HT-29 (cell line): ENCODE data around the gene ZNF518A. TPM values are rescaled to one million over a fixed set of nuclear protein-coding genes. Genes with fewer than 3 reads are reported as not detected.
A peak's percentile ranks its signal among the peaks of the same experiment; 100 is the strongest.

Experiments used
- DNase-seq: peaks from one replicate; pipeline ENCODE4 v3.0.0-alpha.2; 2015; ENCODE audit warnings: low spot score
- total RNA-seq: library from RNA; depleted of rRNA; stranded (reverse); fragments of >200 nt; shearing (Covaris generic); gene quantifications from 2 replicates; pipeline ENCODE4 v1.2.3, GENCODE V29; 2014; rRNA removed

ZNF518A gene, protein sequence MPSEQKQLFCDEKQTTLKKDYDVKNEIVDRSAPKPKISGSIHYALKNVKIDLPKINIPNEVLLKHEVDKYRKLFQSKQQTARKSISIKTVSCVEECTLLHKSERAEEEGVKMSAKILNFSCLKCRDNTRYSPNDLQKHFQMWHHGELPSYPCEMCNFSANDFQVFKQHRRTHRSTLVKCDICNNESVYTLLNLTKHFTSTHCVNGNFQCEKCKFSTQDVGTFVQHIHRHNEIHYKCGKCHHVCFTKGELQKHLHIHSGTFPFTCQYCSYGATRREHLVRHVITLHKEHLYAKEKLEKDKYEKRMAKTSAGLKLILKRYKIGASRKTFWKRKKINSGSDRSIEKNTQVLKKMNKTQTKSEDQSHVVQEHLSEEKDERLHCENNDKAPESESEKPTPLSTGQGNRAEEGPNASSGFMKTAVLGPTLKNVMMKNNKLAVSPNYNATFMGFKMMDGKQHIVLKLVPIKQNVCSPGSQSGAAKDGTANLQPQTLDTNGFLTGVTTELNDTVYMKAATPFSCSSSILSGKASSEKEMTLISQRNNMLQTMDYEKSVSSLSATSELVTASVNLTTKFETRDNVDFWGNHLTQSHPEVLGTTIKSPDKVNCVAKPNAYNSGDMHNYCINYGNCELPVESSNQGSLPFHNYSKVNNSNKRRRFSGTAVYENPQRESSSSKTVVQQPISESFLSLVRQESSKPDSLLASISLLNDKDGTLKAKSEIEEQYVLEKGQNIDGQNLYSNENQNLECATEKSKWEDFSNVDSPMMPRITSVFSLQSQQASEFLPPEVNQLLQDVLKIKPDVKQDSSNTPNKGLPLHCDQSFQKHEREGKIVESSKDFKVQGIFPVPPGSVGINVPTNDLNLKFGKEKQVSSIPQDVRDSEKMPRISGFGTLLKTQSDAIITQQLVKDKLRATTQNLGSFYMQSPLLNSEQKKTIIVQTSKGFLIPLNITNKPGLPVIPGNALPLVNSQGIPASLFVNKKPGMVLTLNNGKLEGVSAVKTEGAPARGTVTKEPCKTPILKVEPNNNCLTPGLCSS (N-terminal part only)
- total RNA-seq: 18.0 and 20.0 TPM in 2 replicates

DNA sequence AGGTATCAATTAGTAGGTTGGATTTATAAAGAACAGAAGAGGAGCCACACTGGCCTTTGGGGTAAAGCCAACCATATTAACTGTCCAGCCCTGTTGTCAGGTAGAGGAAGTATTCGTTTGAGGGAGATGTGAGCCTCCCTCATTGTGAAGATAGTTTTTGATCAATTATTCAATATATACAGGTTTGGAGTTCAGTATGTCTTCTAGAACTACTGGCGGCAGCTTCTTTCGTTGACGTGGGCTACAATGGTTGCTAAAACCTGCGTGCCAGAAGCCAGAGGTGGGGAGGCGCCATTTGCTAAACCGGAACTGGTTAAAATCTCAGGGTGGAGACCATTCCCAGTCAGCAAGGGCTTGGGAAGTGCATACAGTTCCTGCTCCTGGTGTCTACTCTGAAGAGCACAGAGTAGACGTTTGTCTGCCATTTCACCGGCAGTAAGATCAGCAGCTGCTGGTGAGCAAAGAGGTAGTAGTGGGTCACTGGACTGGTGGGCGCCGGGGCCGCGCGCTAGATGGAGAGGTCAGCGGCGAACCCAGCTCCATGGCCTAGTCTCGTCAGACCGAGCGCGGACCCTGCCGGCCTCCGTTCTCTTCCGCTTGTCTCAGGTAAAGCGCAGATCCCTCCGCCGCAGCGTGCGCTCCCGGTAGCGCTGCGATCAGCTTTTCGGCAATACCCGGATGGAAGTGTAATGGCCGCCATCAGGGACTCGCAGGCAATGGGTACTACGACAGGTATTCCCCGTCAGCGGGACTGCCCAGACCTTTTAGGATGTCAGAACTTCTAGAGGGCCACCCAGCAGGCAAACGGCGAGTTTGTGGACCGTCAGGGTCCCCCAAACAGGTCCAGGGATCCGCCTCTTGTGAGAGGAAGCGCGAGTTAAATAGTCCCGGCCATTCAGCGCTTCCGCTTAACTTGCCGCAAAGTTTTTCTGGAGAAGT lies at the start of gene ZNF518A:
Gene ZNF518A, plus strand, starts transcription at position 911 of the 939 bp plus-strand sequence. CDS start 26,026 bp downstream, outside the sequence.
- peak; percentile 96 for DNase-seq

DNA sequence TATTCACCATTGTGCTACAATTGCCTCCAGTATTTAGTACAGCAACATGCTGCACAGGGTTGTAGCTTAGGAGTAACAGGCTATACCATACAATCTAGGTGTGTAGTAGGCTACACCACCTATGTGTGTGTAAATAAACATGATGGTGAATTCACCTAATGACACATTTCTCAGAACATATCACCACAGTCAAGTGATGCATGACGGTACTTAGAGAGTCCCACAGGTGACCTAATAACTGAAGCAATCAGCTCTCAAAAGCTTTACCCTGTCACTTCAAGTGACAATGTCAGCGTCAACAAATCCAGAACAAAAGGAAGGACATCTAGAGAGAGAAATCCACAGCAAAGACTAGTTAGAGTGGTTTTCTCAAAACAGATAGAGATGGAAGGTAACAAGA lies 47.9 kb upstream of the ZNF518A start:
- DNase-seq: no peak

DNA sequence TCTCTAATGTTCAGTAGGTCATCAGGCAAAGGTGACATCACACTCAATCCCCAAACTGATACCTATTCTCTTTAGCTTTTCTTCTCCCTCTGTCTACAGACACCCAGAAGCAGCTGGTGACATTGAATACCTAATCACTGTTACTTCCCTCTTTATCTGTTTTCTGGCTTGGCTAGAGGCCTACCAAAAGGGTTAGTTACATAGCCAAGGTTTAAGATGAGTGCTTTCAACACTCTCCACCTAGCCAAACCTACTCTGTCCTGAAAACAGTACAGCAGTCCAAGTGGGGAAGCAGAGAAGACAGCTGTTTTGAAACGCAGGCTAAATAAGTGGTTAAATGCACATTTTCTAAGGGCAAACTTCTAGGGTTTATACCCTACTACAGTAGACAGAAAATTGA lies 47.3 kb upstream of the ZNF518A start:
- DNase-seq: no peak

DNA sequence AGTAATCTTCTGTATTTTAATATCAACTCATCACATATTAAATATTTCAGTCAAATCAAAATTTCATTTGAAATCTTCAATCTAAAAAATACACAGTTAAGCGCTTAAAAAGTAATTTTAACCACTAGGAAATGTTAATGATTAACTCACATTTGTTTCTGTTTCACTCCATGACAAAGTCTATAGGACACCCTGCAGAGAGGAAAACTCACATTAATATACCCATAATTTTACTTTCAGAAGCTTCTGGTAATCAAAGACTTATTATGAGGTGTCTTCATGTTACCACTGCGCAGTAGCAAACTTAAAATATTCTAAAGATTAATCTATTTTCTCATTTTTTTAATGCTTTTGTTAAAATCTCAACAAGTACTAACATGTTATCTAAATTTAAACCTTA lies 41.0 kb upstream of the ZNF518A start:
- DNase-seq: peak; percentile 65

DNA sequence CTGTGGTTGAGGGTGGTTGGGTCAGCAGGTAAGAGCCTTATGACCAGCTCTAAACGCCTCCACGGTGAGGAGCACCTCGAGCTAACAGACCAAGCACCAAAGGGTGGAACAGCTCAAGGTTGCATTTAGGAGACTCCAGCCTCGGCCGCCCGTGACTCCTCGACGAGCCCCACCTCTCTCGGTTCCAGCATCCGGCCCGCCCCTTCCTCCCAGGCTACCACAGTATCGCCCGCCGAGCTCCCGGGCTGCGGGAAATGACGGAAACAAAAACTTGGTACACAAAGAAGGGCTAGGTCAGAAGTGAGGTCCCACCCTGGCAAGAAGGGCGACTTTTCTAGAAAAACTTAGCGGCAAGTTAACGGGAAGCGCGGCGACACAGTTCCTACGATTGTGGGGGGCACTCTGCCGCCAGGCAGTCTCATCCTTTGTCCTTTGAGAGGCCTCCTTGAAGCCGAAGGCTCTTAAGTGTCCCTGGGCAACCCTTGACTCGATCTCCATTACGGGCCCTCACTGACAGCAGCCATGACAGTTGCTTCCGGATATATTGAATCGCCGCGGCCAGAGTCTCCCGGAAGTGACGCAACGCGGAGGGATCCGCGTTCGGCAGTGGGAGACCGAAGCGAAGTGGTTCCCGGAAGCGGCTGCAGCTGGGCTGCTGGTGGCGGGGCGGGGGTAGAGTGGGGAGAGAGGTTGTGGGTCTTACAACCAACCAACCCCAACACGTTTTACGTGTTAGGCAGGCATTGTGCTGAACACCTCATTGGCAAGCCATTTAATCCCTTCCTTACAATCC lies 40.2 kb upstream of the ZNF518A start:
- DNase-seq: peak; percentile 95

DNA sequence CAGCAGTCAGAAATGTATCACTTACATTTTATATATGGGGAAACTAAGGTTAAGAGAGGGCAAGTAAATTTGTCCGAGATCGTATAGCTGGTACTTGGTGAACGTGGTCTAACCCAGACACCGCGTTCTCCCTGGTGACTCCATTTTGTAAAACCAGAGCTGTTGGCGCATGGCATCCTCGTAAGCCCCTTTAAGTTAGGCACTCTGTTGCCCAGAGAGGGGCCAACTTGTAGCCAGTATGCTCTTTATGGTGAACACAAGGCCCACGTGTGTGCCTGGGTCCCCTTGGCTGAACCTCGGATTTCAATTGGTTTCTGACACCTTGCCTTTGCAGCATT lies 39.7 kb upstream of the ZNF518A start:
- no peak for DNase-seq

DNA sequence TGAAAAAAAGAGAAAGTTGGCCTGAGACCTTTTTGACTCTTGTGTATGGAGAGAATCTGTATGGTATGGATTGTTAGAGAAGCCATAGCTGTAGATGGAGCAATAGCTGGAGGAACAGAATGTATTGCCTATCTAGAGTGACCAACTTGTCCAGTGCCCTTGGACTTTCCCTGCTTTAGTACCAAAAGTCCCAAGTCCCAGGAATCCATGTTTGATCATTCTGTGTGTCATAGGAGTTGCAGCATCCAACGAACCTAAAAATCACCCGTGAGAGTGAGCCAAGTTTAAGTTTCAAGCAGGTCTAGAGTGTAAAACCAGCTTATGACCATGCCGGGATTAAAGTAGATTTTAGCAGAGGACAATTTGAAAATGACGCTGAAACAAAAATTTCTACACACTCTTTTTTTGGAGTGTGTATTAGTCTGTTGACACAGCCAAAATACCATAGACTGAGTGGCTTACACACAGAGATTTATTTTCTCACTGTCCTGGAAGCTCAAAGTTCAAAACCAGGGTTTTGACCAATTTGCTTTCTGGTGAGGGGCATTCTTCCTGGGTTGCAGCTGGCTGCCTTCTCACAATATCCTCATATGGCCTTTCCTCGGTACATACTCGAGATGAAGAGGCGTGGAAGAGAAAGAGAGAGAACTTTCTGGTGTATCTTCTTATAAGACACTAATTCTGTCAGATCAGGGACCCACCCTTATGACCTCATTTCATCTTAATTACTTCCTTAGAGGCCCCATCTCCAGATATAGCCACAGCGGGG lies 36.9 kb upstream of the ZNF518A start:
- DNase-seq: no peak

DNA sequence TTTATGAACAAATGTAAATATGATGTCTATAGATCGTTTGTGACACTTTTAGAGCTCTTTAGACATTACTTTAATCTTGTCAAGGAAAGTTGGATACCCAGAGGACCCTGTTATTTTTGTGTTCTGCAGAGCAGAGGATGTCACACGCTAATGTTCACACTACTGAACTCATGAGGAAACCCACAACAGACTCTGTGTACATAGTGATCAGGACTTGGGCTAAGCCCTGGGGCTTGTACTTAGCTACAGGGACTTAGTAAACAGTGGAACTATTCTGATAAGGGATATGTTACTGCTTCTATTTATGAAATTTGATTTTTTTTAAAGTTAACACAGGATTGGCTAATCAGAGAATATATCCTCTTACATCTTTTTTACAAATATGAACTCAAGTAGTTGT lies 36.1 kb upstream of the ZNF518A start:
- no peak for DNase-seq

DNA sequence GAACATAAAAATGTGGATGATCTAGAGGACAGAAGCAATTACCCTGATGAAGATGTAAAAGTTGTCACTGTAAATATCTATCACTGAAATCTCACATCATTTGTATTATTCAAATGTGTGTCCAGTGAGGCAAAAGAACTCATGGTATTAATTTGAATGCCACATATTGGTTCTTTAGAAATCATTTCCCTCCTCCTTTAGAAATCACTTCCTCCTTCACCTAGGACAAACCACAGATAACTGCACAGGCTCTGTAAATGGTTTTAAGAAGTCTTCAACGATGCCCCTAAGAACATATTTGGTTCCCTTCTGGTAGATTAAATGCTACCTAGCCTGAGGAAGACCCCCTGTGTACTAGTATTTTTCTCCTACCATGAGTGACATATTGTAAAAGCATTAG lies 33.1 kb upstream of the ZNF518A start:
- DNase-seq: no peak

DNA sequence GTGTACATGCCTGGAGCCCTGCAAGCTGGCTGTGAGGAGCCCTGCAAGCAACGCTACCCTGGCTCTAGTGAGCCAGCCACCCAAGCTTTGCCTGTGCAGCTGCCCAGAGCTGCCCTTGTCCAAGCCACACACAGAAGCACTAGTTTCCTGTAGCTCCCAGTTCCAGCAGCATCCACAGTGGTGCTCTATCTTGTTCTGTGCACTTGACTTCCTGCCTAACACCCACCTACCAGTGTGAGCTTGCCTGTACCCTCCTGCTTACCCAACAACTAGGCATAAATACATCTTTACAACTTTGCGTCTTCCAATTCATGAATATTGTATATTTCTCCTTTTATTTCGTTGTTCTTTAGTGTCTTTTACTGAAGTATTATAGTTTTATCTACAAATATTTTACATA lies 32.2 kb upstream of the ZNF518A start:
- no peak for DNase-seq

DNA sequence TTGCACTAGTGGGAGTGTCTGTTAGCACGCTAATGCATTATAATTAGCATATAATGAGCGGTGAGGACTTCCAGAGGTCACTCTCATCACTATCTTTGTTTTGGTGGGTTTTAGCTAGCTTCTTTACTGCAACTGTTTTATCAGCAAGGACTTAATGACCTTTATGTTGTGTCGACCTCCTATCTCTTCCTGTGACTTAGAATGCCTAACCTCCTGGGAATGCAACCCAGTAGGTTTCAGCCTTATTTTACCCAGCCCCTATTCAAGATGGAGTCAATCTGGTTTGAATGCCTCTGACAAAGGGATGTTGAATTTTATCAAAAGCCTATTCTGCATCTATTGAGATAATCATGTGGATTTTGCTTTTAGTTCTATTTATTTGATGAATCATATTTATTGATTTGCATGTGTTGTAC lies 22.5 kb upstream of the ZNF518A start:
- no peak for DNase-seq

DNA sequence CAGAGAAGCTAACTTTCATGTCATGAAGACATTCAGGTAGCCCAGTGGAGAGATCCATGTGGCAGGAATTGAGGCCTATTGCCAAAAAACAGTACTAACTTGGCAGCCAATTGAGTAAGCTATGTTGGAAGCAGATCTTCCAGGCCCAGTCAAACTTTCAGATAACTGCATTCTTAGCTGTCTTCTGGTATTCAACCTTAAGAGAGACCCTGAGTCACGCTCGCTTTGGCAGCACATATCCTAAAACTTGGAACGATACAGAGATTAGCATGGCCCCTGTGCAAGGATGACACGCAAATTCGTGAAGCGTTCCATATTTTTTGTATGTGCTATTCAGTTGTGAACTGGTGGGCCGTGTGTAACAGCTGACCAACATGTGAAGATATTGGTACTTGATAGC lies 17.6 kb upstream of the ZNF518A start:
- no peak for DNase-seq

DNA sequence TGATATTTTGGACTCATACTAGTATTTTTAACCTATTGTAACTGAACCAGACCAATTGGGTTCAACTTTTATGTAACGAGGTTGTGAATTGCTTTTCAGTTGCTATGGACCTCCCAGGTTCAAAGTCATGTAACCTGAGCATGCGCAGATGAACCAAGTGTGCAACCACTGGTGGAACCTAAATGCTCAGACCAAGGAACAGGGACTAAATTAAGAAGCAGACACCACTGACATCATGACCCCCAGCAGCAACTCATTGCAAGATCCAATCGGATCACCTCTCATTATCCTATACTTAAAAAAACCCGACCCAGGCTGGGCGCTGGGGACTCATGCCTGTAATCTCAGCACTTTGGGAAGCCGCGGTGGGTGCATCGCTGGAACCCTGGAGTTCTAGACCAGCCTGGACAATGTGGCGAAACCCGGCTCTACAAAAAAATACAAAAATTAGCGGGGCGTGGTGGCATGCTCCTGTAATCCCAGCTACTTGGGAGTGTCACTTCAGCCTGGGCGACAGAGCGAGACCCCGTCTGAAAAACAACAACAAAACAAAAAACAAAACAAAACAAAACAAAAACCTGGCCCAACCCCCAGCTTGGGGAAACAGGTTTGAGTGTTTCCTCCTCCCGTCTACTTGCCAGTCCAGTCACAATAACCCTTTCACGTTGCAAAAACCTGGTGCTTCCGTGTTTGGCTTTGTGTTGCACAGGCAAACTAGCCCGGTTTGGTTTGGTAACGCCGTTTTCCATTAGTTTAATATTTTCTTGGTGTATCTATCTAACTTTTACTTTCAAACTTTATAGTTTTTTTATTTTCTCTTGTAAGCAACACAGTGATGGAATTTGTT lies 11.3 kb upstream of the ZNF518A start:
- DNase-seq: peak; percentile 94

DNA sequence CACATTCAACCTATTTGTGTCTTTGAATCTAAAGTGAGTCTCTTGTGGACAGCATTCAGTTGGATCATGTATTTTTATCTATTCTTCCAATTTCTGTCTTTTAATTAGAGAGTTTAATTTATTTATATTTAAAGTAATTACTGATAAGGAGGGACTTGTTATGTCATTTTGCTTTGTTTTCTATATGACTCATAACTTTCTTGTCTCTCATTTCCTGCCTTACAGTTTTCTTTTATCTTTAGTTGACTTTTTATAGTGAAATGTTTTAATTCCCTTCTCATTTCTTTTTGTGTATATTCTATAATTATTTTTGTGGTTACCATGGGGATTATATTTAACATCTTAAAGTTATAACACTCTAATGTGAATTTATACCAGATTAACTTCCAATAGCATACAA lies 7.3 kb upstream of the ZNF518A start:
- DNase-seq: peak; percentile 28

DNA sequence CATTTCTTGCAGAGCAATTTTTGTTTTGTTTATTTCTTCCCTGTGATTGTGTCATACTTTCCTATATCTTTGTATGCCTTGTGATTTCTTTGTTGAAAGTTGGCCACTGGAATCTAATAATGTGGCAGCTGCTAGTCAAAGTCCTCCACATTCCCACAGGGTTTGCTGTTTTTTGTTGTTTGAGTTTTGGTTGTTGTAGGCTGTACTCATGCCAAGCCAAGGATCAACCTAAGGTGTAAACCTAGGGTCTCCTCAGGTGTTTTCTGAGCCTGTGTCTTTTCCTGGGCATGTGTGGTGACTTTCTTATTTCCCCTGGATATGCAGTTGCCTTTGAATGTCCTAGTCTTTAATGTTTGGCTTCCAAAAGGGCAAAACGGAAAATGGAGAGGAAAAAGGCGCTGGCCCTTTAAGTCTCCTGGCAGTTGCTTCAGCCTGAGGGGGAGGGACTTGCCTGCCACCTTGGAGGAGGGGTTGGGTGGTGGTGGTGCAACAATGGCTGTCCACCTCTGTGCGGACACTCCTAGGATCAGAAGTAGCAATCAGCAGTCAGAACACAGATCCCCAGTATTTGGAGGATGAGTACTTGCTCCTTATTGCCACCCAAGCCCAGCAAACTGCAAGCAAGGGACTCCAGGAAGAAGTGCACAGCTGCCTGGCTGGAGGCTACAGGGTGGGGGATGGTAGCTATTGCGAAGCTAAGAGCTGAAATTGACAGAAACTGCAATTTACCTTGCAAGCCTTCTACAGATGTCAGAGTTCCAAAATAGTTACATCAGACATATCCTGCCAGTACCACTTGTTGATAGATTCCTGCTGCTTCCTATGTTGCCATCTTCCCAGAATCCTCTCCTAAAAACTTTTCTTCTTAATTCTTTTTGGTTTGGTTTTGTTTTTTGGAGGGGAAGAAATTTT lies 5.6 kb upstream of the ZNF518A start:
- peak; percentile 77 for DNase-seq

DNA sequence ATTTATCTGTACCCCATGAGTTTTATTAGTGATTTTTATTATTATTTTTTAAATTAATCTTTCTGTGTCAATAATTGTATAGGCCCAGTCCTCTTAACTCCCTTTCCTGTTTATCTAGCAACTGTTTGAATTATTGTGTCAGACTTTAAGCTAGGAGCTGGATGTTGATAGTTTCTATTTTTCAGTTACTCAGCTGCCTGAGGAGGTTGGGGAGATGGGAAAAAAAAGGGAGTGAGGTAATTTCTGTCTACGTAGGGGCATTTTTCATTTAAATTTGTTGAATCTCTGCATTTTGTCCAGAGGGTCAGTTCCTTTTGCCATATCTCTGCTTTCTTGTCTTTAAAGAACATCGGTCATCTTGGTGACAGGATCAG lies 5.0 kb upstream of the ZNF518A start:
- no peak for DNase-seq

DNA sequence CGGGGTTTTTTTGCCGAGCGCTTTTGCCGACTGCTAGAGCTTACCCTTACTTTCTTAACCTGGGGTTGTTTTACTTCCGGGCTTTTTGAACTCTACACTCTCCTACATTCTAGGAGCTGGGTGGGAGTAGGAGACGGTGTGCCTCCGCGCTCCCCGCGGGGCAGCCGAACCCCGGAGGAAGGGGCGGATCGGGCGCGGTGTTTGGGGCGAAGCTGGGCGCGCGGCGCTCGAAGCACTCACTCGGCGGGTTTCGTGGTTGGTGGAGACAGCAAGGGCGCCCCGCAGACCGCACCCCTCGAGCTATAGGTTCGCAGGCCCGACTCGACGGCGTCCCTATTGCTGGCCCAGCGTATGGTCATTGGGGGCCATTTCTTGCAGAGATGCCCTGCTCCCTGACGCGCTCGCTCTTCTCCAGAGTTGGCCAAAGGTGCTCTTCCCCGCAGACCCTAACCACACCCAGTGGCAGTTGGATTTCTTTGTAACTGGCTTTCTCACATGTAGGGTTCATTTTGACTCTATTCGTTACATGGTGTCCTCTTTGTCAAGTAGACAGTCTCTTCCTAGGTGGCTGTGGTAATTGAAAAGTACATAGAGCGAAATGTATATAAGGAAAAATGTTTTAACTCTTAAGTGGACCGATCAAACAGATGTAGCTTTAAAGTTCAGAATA lies 364 bp downstream of the ZNF518A start:
- peak; percentile 90 for DNase-seq
